Measurements from ENCODE around the gene P3H1.
"Not testable (repeated sequence)": the region's sequence is repeated elsewhere in the genome, so short reads cannot be mapped to it uniquely, and the experiment has no call there.

The P3H1 gene

GRCh38 chr1:42769811-42770210 is 3.0 kb upstream of the P3H1 start:
- DNase-seq (ENCODE audit: low spot score) = no peak

DNA sequence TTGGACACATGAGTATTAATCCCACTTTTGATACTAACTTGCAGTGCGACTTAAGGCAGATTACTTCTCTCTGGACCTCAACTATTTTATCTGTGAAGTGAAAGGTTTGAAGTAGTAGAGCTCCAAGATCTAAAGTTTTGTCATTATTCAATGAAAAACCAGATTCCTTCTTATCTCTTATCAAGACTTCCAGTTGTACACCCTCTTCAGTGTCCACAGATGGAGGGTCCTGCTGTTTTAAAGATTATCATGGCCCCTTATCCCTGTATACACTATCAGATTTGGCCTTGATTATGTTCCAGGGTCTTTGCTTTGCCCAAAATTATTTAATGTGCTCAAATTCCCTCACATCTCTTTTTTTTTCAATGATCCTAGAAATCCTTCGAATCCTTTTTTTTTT is 1.3 kb upstream of the P3H1 start:
- DNase-seq (ENCODE audit: low spot score) = no peak

GRCh38 chr1:42767510-42768000 is 727 bp upstream of the P3H1 start:
- no peak for DNase-seq (ENCODE audit: low spot score)

- peak; percentile 79 for DNase-seq (ENCODE audit: low spot score)
Observed at GRCh38 chr1:42765832-42766740, 742 bp downstream of the P3H1 start.

DNA sequence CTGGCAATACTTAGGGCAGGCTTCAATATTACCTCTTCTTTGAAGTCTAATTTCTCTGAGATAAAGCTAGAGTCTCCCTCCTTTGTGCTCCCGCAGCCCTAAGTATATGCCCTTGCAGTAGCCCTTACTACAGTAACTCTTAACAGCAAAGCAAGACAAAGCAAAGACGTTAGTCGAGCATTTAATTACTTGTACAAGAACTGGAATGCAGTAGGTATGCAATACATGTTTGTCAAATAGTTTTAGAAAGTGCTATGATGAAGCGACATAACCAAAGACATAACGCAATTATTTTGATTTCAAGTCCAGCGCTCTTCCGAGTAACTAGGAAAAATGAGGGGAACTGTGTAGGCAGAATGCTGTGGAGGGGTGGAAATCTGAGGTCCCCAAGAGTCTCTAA is 1.6 kb downstream of the P3H1 start:
- DNase-seq (ENCODE audit: low spot score) = no peak

- no peak for DNase-seq (ENCODE audit: low spot score)
Observed at GRCh38 chr1:42762269-42762668, 4.6 kb downstream of the P3H1 start.

DNA sequence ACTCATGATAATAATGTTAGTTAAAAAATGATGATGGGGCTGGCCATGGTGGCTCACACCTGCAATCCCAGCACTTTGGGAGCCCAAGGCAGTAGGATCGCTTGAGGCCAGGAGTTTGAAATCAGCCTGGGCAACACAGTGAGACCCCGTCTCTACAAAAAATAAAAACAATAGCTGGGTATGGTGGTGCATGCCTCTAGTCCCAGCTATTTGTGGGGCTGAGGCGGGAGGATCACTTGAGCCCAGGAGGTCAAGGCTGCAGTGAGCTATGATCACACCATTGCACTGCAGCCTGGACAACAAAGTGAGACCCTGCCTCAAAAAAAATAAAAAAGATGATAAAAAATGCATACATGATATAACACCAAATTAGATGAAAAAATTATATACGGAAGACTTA is 5.3 kb downstream of the P3H1 start:
- no peak for DNase-seq (ENCODE audit: low spot score)

DNA sequence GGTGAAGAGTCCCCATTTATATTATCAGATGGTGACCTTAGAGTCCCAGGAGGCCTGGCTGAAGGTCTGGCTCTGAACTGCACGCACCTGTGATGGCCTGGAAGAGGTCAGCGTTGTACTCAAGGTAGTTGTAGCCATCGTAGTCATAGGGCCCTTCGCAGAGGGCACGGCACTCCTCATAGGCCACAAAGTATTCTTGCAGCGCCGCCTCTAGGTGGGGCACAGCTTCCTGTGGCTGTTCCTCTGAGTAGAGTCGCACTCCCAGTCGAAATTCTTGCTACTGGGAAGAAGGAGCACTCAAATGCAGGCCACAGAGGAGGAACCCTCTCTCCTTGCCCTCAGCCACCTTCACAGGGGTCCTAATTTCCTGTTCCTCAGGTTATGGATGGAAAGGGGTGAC is 7.7 kb downstream of the P3H1 start:
- DNase-seq (ENCODE audit: low spot score) = no peak

DNA sequence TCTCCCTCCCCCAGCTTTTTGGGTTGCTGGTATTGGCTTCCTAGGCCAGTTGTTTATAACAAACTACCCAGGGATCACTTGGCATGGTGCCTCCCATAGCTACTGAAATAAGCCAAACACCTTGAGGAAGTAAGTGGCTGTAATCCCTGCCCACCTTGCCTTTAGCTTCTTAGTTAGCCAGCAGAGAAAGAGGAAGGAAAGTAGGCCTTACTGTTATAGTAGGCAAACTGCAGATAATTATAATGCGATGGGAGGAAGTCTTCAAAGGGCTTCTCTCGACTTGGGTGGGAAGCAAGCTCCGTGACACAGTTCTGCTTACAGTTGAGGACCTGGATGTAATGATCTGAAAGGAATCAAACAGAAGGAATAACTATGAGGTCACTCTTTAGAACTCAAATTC is 8.2 kb downstream of the P3H1 start:
- no peak for DNase-seq (ENCODE audit: low spot score)

- DNase-seq (ENCODE audit: low spot score) = no peak
Observed at GRCh38 chr1:42757892-42758275, 8.9 kb downstream of the P3H1 start.

DNA sequence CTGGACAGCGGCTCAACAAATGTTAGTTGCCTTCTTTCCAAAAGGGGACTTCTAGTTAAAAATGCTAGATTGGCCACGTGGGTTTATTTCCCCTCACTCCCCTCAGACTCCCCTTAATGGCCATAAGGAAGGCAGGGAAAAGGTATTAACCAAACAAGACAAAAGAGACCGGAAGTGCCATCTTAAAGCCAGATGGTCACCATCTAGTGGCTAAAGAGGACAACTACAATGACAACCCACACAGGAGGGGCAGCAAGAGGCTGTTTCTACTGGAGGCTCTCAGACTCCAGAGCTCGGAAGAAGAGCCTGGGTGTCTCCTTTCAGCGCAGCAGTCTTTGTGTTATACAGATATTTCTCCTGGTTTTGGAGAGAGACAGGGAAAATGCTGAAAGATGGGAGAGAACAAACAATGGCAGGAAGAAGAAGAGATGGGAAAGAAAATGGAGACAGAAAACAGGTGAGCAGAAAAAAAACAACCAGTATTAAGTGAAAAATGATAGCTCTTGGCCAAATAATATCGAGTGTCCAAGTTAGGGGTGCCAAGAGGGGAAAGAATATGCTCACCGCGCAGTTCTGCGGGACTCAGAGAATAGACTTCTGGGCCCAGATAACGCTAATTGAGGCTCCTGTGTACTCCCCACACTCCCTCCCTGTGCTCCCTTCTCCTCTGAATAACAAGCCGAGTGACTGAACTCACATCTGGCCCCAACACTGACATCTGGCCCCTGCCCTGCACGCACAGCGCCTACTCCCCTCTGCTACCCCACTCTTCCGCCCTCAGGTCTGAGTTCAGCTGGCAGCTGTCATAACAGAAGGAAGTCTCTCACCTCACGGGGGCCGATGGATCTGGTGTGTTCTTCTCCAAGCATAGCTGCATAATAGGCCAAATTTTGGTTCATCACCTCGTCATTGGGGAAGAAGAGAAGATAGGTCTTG is 9.6 kb downstream of the P3H1 start:
- DNase-seq (ENCODE audit: low spot score) = no peak

- DNase-seq (ENCODE audit: low spot score) = no peak
Observed at GRCh38 chr1:42753070-42753469, 13.8 kb downstream of the P3H1 start.

- DNase-seq (ENCODE audit: low spot score) = no peak
Observed at GRCh38 chr1:42752284-42752683, 14.5 kb downstream of the P3H1 start.

- DNase-seq (ENCODE audit: low spot score) = not testable (repeated sequence)
Observed at GRCh38 chr1:42751511-42752070, 15.2 kb downstream of the P3H1 start.

GRCh38 chr1:42750041-42750440 is 16.8 kb downstream of the P3H1 start:
- DNase-seq (ENCODE audit: low spot score) = no peak

- no peak for DNase-seq (ENCODE audit: low spot score)
Observed at GRCh38 chr1:42748461-42749410, 18.1 kb downstream of the P3H1 start.

GRCh38 chr1:42748021-42748420 is 18.8 kb downstream of the P3H1 start:
- DNase-seq (ENCODE audit: low spot score) = no peak

DNA sequence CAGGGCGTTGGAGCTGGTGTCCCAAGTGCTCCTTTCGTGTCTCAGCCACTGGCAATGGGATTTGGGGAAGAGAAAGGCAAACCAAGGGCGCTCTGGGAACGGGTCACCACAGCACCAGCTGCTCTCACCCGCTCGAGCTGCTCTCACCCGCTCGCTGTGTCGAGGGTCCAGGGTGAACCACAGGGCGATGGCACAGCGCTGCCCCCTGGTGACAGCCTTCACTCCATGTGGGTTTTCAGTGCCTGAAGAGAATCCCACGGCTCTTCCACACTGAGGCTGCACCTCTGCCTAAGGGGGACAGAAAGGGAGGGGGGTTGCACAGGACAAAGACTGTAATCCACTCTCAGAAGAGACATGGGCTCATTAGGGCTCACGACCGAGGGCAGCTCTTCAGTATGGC is 19.7 kb downstream of the P3H1 start:
- no peak for DNase-seq (ENCODE audit: low spot score)

DNA sequence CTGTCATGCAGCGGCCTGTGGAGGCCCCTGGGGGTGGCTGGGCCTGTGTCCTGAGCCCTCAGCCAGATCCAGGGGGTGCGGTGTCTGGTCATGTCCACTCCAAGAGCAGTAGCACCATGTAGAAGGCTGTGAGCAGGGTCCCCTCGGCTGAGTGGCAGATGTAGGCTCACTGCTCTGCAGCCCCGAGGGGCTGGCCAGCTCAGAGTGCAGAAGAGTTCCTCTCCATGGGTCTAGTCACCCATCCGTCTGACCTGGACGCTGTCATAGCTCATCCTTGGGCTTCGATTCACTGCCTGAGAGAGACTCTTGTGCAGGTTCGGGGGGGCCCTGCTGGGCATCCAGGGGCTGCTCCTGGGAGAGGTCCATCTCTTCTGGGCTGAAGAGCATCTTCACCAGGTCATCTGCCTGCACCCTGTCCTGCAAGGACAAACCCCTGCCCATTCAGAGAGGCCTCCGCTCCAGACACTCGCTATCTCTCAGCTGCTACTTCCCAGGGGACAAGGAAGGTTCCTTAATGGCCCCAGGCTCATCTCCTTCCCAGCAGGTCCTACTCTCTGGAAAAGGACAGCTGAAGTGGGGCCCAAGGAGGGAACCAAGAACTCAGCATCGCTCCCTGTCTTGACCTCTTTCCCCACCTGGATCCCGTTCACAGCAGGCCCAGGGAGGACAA is 20.3 kb downstream of the P3H1 start:
- DNase-seq (ENCODE audit: low spot score) = no peak

DNA sequence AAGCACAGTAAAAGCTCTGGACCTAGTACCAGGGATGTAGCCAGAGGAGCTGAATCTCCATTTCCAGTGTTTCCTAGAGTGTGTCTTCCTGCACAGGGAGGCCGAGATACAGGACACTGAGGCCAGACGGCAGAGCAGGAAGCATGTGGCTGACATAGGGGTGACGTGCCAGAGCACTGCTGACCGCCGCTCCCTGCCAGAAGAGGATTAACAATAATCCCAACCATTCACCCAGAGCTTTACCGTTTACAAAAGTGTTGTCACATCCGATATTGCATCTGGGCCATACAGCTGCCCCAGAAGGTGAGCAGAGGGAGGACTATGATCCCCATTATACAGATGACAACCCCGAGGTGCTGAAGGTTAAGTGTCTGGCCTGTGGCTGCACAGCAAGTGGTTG is 21.0 kb downstream of the P3H1 start:
- DNase-seq (ENCODE audit: low spot score) = no peak

DNA sequence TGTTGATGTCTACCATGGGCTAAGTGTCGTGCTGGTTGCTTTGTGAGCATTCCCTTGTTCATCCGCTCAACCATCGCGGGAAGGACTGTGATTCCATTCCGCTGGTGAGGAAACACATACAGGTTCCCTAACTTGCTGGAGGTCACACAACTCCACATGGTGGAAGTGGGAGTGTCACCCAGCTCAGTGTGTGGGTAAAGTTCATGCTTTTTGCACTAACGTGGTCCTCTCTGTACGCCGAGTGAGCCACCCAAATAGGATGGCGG is 22.7 kb downstream of the P3H1 start:
- DNase-seq (ENCODE audit: low spot score) = no peak

Data from left forelimb (tissue), 1 donor.